T-helper 1 cell treated with Interleukin-12 subunit alpha and Interleukin-12 subunit beta and Interleukin-4 antibody, amounts not matched to agents 30 ng/mL and 1 ng/mL, for 36 hours (primary cell): ENCODE results near the gene ST6GALNAC4. TPM values are rescaled to one million over a fixed set of nuclear protein-coding genes. Genes with fewer than 3 reads are reported as not detected.

Experiments used
- intact Hi-C: fragments of 100-400 bp; cut with micrococcal nuclease; formaldehyde crosslinking; loops from one replicate; pipeline ENCODE4 v1.15.1; 2024
- total RNA-seq: library from RNA; stranded (reverse); gene quantifications from 2 replicates; pipeline ENCODE4 v1.2.3, GENCODE V29; 2022

Gene ST6GALNAC4
- total RNA-seq, 1 donor from 2014 or later: 28.4 TPM

GRCh38 chr9:127860260-127860659 lies 56.6 kb downstream of the ST6GALNAC4 start:
- intact Hi-C loops: no loop called here

- intact Hi-C loops: no loop called here
Observed at GRCh38 chr9:127858041-127858512, 58.8 kb downstream of the ST6GALNAC4 start.

Other genes starting within 250 kb of the ST6GALNAC4 start
- gene CFAP157, start 210.1 kb downstream of the ST6GALNAC4 start, total RNA-seq: 0.07 and 0.10 TPM in 2 replicates
- gene PTRH1, start 201.4 kb downstream of the ST6GALNAC4 start, total RNA-seq: 10.1 and 11.0 TPM in 2 replicates
- gene TTC16, start 201.0 kb downstream of the ST6GALNAC4 start, total RNA-seq: 0.22 and 0.41 TPM in 2 replicates
- gene TOR2A, start 181.7 kb downstream of the ST6GALNAC4 start, total RNA-seq: 17.9 and 18.6 TPM in 2 replicates
- 76.4 and 77.6 TPM in 2 replicates for gene SH2D3C, start 138.4 kb downstream of the ST6GALNAC4 start, total RNA-seq
- 111 and 113 TPM in 2 replicates for gene CDK9, start 131.0 kb downstream of the ST6GALNAC4 start, total RNA-seq
- gene FPGS, start 114.2 kb downstream of the ST6GALNAC4 start, total RNA-seq: 89.5 and 94.8 TPM in 2 replicates
- 20.6 and 24.1 TPM in 2 replicates for gene ENG, start 62.4 kb downstream of the ST6GALNAC4 start, total RNA-seq
- gene AK1, start 39.4 kb downstream of the ST6GALNAC4 start, total RNA-seq: 58.5 and 60.2 TPM in 2 replicates
- 114 and 116 TPM in 2 replicates for gene ST6GALNAC6, start 17.4 kb downstream of the ST6GALNAC4 start, total RNA-seq
- 1.7 and 1.8 TPM in 2 replicates for gene PIP5KL1, start 13.7 kb upstream of the ST6GALNAC4 start, total RNA-seq
- gene DPM2, start 20.8 kb upstream of the ST6GALNAC4 start, total RNA-seq: 51.3 and 53.8 TPM in 2 replicates
- 175 and 186 TPM in 2 replicates for gene EEIG1, start 63.9 kb upstream of the ST6GALNAC4 start, total RNA-seq
- 12.6 and 13.8 TPM in 2 replicates for gene NAIF1, start 150.3 kb upstream of the ST6GALNAC4 start, total RNA-seq
- gene SLC25A25, start 151.2 kb upstream of the ST6GALNAC4 start, total RNA-seq: 13.9 and 14.8 TPM in 2 replicates
- gene PTGES2, start 210.7 kb upstream of the ST6GALNAC4 start, total RNA-seq: 65.4 and 74.4 TPM in 2 replicates
- gene LCN2, start 232.4 kb upstream of the ST6GALNAC4 start, total RNA-seq: not detected in 2 replicates
- 79.8 and 83.8 TPM in 2 replicates for gene BBLN, start 243.2 kb upstream of the ST6GALNAC4 start, total RNA-seq